ENCODE data around the gene ENTPD7.

The ENTPD7 gene

GRCh38 chr10:99681553-99681952, 22.2 kb downstream of the ENTPD7 start:
- no peak for ATAC-seq (replicated peaks; ENCODE audit: extremely low read depth, poor library complexity, severe bottlenecking)
- Mint-ChIP-seq H3K4me1 (no peaks in the 10 kb centered on the region), H3K36me3 (ENCODE audit: insufficient read depth) (peaks cover 11% of the 10 kb centered on the region), H3K4me3 (no peak overlapping the region), H3K27ac (ENCODE audit: low read depth) (no peak overlapping the region), H3K9me3 (no peaks in the 10 kb centered on the region), H3K27me3 (no peaks in the 10 kb centered on the region)
- no peak for DNase-seq (ENCODE audit: low spot score in 2 of 2)

GRCh38 chr10:99682032-99682431, 22.7 kb downstream of the ENTPD7 start:
- Mint-ChIP-seq H3K27ac (ENCODE audit: low read depth) (no peak overlapping the region), H3K4me3 (no peak overlapping the region), H3K9me3 (no peaks in the 10 kb centered on the region), H3K36me3 (ENCODE audit: insufficient read depth) (peaks cover 11% of the 10 kb centered on the region), H3K27me3 (no peaks in the 10 kb centered on the region), H3K4me1 (no peaks in the 10 kb centered on the region)
- DNase-seq (ENCODE audit: low spot score in 2 of 2) (no peak), ATAC-seq (replicated peaks; ENCODE audit: extremely low read depth, poor library complexity, severe bottlenecking) (no peak)

- H3K4me1 Mint-ChIP-seq = no peaks in the 10 kb centered on the region
- no peaks in the 10 kb centered on the region for H3K9me3 Mint-ChIP-seq
- no peaks in the 10 kb centered on the region for H3K27me3 Mint-ChIP-seq
- no peak for DNase-seq (ENCODE audit: low spot score in 2 of 2)
- no peak for ATAC-seq (replicated peaks; ENCODE audit: extremely low read depth, poor library complexity, severe bottlenecking)
- H3K36me3 Mint-ChIP-seq (ENCODE audit: insufficient read depth) = peaks cover 11% of the 10 kb centered on the region
- H3K4me3 Mint-ChIP-seq = no peak overlapping the region
- H3K27ac Mint-ChIP-seq (ENCODE audit: low read depth) = no peak overlapping the region
Observed at GRCh38 chr10:99682752-99683151, 23.4 kb downstream of the ENTPD7 start.

DNA sequence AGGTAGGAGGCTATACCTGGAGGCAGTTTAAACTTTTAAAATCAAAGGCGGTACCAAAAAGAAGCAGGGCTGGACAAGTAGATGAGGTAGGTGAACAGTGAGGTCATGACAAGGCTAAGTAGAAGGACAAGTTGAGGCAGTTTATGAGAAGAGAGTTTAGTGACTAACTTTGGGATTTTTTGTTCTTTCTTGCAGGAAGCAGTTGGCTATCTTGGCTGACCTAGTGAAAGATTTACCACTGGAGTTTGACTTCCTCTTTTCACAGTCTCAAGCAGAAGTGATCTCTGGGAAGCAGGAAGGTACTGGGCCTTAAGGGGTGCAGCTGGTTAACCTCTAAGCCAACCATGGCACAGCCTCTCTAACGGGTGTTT, 26.3 kb downstream of the ENTPD7 start:
- Mint-ChIP-seq H3K36me3 (ENCODE audit: insufficient read depth) (peaks cover 7% of the 10 kb centered on the region), H3K27ac (ENCODE audit: low read depth) (no peak overlapping the region), H3K9me3 (no peaks in the 10 kb centered on the region), H3K4me3 (no peak overlapping the region), H3K27me3 (no peaks in the 10 kb centered on the region), H3K4me1 (no peaks in the 10 kb centered on the region)
- DNase-seq (ENCODE audit: low spot score in 2 of 2) (no peak), ATAC-seq (replicated peaks; ENCODE audit: extremely low read depth, poor library complexity, severe bottlenecking) (no peak)

DNA sequence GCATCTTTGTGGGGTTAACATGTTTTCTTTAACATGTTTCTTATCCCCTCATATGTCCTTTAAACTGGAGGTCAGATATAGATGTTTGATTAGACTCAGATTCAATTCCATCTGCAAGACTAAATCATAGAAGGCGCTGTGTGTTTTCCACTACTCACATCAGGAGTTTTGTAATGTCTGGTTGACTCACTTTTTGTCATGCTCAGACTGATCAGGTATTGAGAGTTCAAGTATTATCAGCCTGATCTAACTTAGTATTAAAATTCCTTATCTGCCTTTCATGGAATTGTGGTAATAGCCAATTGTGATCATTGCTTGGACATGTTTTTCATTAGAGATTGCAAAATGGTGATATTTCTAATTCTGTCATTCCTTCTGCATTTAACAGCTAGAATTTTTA, 30.2 kb downstream of the ENTPD7 start:
- Mint-ChIP-seq H3K4me3 (no peak overlapping the region), H3K9me3 (no peaks in the 10 kb centered on the region), H3K36me3 (ENCODE audit: insufficient read depth) (peaks cover 9% of the 10 kb centered on the region), H3K4me1 (no peaks in the 10 kb centered on the region), H3K27me3 (no peaks in the 10 kb centered on the region), H3K27ac (ENCODE audit: low read depth) (no peak overlapping the region)
- DNase-seq (ENCODE audit: low spot score in 2 of 2) (no peak), ATAC-seq (replicated peaks; ENCODE audit: extremely low read depth, poor library complexity, severe bottlenecking) (no peak)

- H3K4me3 Mint-ChIP-seq = no peak overlapping the region
- H3K27me3 Mint-ChIP-seq = no peaks in the 10 kb centered on the region
- no peaks in the 10 kb centered on the region for H3K4me1 Mint-ChIP-seq
- H3K27ac Mint-ChIP-seq (ENCODE audit: low read depth) = no peak overlapping the region
- peaks cover 20% of the 10 kb centered on the region for H3K36me3 Mint-ChIP-seq (ENCODE audit: insufficient read depth)
- DNase-seq (ENCODE audit: low spot score in 2 of 2) (no peak), ATAC-seq (replicated peaks; ENCODE audit: extremely low read depth, poor library complexity, severe bottlenecking) (no peak)
- H3K9me3 Mint-ChIP-seq = no peaks in the 10 kb centered on the region
Observed at GRCh38 chr10:99693933-99694583, 34.7 kb downstream of the ENTPD7 start.

DNA sequence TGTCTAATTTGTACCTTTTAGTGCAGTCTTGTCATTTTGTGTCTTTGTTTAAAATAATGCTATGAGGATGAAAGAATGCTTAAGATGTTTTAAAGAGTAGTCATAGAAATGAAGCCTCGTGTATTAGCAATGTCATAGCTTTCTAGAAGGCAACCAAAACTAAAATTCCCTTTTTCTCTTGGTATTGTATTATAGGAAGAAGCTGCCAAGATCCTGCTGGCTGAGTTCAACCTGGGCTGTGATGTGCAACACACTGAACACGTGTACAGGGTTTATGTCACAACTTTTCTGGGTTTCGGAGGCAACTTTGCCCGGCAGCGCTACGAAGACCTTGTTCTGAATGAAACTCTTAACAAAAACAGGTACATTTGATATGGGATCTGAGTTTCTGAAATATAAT, 36.5 kb downstream of the ENTPD7 start:
- H3K4me3 Mint-ChIP-seq = no peak overlapping the region
- ATAC-seq (replicated peaks; ENCODE audit: extremely low read depth, poor library complexity, severe bottlenecking) (no peak), DNase-seq (ENCODE audit: low spot score in 2 of 2) (no peak)
- peaks cover 24% of the 10 kb centered on the region for H3K36me3 Mint-ChIP-seq (ENCODE audit: insufficient read depth)
- no peak overlapping the region for H3K27ac Mint-ChIP-seq (ENCODE audit: low read depth)
- no peaks in the 10 kb centered on the region for H3K4me1 Mint-ChIP-seq
- no peaks in the 10 kb centered on the region for H3K27me3 Mint-ChIP-seq
- no peaks in the 10 kb centered on the region for H3K9me3 Mint-ChIP-seq

DNA sequence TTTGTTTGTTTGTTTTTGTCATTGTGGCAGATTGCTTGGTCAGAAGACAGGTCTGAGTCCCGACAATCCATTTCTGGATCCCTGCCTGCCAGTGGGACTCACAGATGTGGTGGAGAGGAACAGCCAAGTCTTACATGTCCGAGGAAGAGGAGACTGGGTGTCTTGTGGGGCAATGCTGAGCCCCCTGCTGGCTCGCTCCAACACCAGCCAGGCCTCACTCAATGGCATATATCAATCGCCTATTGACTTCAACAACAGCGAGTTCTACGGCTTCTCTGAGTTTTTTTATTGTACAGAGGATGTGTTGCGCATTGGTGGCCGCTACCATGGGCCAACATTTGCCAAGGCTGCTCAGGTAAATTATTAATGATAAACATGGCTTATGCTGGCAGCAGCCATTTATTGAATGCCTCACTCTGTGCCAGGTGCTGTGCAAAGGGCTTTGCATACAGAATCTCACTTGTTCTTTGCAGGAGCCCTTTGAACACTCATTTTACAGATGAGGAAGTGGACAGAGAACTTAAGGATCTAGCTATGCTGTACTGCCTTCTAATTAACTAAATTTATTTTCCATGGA, 39.3 kb downstream of the ENTPD7 start:
- H3K9me3 Mint-ChIP-seq = no peaks in the 10 kb centered on the region
- no peak overlapping the region for H3K27ac Mint-ChIP-seq (ENCODE audit: low read depth)
- H3K36me3 Mint-ChIP-seq (ENCODE audit: insufficient read depth) = peaks cover 34% of the 10 kb centered on the region
- no peak overlapping the region for H3K4me3 Mint-ChIP-seq
- no peaks in the 10 kb centered on the region for H3K27me3 Mint-ChIP-seq
- H3K4me1 Mint-ChIP-seq = no peaks in the 10 kb centered on the region
- DNase-seq (ENCODE audit: low spot score in 2 of 2) = no peak
- no peak for ATAC-seq (replicated peaks; ENCODE audit: extremely low read depth, poor library complexity, severe bottlenecking)

GRCh38 chr10:99700649-99701048, 41.3 kb downstream of the ENTPD7 start:
- no peaks in the 10 kb centered on the region for H3K27me3 Mint-ChIP-seq
- DNase-seq (ENCODE audit: low spot score in 2 of 2) = no peak
- H3K9me3 Mint-ChIP-seq = no peaks in the 10 kb centered on the region
- H3K36me3 Mint-ChIP-seq (ENCODE audit: insufficient read depth) = peaks cover 35% of the 10 kb centered on the region
- H3K27ac Mint-ChIP-seq (ENCODE audit: low read depth) = no peak overlapping the region
- no peak for ATAC-seq (replicated peaks; ENCODE audit: extremely low read depth, poor library complexity, severe bottlenecking)
- no peaks in the 10 kb centered on the region for H3K4me1 Mint-ChIP-seq
- no peak overlapping the region for H3K4me3 Mint-ChIP-seq

DNA sequence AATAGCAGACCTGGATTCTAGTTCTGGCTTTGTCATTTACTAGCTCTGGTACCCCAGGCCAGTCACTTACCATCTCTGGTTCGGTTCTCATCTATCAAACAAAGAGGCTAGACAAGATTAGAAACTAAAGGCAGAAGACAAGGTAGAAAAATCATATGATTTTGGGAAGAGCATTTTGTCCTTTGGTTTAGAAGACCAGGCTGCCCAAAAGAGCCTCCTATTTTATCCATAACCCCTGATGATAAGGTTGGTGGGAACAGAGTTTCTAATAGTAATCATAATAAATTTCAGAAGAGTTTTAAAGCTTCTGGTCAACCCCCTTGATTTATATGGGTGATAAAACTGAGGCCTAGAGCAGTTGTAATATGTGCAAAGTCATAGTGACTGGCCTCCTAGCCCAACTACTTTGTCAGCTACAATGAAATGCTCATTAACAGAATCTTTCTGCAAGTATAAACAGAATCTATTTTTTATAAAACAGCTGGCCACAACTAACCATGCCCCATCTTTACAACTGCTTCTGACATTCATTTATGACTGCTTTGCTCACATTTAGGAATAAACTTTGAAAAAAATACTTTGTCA, 49.2 kb downstream of the ENTPD7 start:
- Mint-ChIP-seq H3K4me1 (peaks cover 5% of the 10 kb centered on the region), H3K36me3 (ENCODE audit: insufficient read depth) (peaks cover 21% of the 10 kb centered on the region), H3K27ac (ENCODE audit: low read depth) (peak overlapping the region; percentile 46), H3K27me3 (no peaks in the 10 kb centered on the region), H3K4me3 (no peak overlapping the region), H3K9me3 (no peaks in the 10 kb centered on the region)
- DNase-seq (ENCODE audit: low spot score in 2 of 2) (no peak), ATAC-seq (replicated peaks; ENCODE audit: extremely low read depth, poor library complexity, severe bottlenecking) (no peak)

GRCh38 chr10:99709480-99710229, 50.3 kb downstream of the ENTPD7 start:
- H3K4me3 Mint-ChIP-seq = no peak overlapping the region
- DNase-seq (ENCODE audit: low spot score in 2 of 2) (no peak), ATAC-seq (replicated peaks; ENCODE audit: extremely low read depth, poor library complexity, severe bottlenecking) (no peak)
- no peak overlapping the region for H3K27ac Mint-ChIP-seq (ENCODE audit: low read depth)
- H3K4me1 Mint-ChIP-seq = peaks cover 5% of the 10 kb centered on the region
- H3K36me3 Mint-ChIP-seq (ENCODE audit: insufficient read depth) = peaks cover 29% of the 10 kb centered on the region
- H3K9me3 Mint-ChIP-seq = no peaks in the 10 kb centered on the region
- no peaks in the 10 kb centered on the region for H3K27me3 Mint-ChIP-seq

GRCh38 chr10:99711129-99711719, 51.9 kb downstream of the ENTPD7 start:
- no peak for ATAC-seq (replicated peaks; ENCODE audit: extremely low read depth, poor library complexity, severe bottlenecking)
- no peak for DNase-seq (ENCODE audit: low spot score in 2 of 2)
- Mint-ChIP-seq H3K36me3 (ENCODE audit: insufficient read depth) (peaks cover 36% of the 10 kb centered on the region), H3K4me3 (no peak overlapping the region), H3K27ac (ENCODE audit: low read depth) (no peak overlapping the region), H3K9me3 (no peaks in the 10 kb centered on the region), H3K27me3 (no peaks in the 10 kb centered on the region), H3K4me1 (peaks cover 5% of the 10 kb centered on the region)
